Endodermal cell (in vitro differentiated cells): ENCODE measurements around the gene KASH5. TPM values are rescaled to one million over a fixed set of nuclear protein-coding genes. Genes with fewer than 3 reads are reported as not detected.
A peak's percentile ranks its signal among the peaks of the same experiment; 100 is the strongest.
"Not testable (repeated sequence)": the region's sequence is repeated elsewhere in the genome, so short reads cannot be mapped to it uniquely, and the experiment has no call there.

Experiments
- DNase-seq: peaks from one replicate; pipeline ENCODE4 v3.0.0-alpha.2; 2017
- H3K27ac ChIP-seq: 2 replicates; pipeline ENCODE4 v1.5.1; 2013; ENCODE audit warnings: mild to moderate bottlenecking, low read depth, low read length, moderate library complexity
- H3K27me3 ChIP-seq: 2 replicates; pipeline ENCODE4 v1.6.1; 2013; ENCODE audit warnings: mild to moderate bottlenecking, low read length, moderate library complexity; ENCODE audit not compliant: insufficient read depth, control insufficient read depth, poor library complexity, severe bottlenecking
- H3K36me3 ChIP-seq: 2 replicates; pipeline ENCODE4 v1.7.0; 2013; ENCODE audit warnings: mild to moderate bottlenecking, low read length, moderate library complexity; ENCODE audit not compliant: control insufficient read depth, insufficient read depth
- H3K4me1 ChIP-seq: one replicate; pipeline ENCODE4 v1.7.0; 2013; ENCODE audit warnings: low read length; ENCODE audit not compliant: control insufficient read depth, insufficient read depth
- H3K4me3 ChIP-seq: 2 replicates; pipeline ENCODE4 v1.5.1; 2013; ENCODE audit warnings: mild to moderate bottlenecking, low read length, moderate library complexity
- H3K9ac ChIP-seq: 2 replicates; pipeline ENCODE4 v1.6.1; 2013; ENCODE audit warnings: mild to moderate bottlenecking, low read length, moderate library complexity; ENCODE audit not compliant: poor library complexity, severe bottlenecking; ENCODE audit errors: extremely low read depth
- H3K9me3 ChIP-seq: 2 replicates; pipeline ENCODE4 v1.6.1; 2013; ENCODE audit warnings: mild to moderate bottlenecking, low read length, moderate library complexity; ENCODE audit not compliant: control insufficient read depth
- H3K27ac Mint-ChIP-seq: 2 replicates; pipeline ENCODE4 v1.8.0; 2020; ENCODE audit warnings: mixed read lengths
- H3K27me3 Mint-ChIP-seq: 2 replicates; pipeline ENCODE4 v1.8.0; 2021; ENCODE audit warnings: mild to moderate bottlenecking, mixed read lengths; ENCODE audit not compliant: insufficient read depth
- H3K36me3 Mint-ChIP-seq: 2 replicates; pipeline ENCODE4 v1.8.0; 2020; ENCODE audit warnings: low read depth, mixed read lengths
- H3K4me1 Mint-ChIP-seq: 2 replicates; pipeline ENCODE4 v1.8.0; 2020; ENCODE audit warnings: mixed read lengths
- H3K4me3 Mint-ChIP-seq: 2 replicates; pipeline ENCODE4 v1.8.0; 2020; ENCODE audit warnings: mild to moderate bottlenecking, moderate library complexity, mixed read lengths
- H3K9me3 Mint-ChIP-seq: 2 replicates; pipeline ENCODE4 v1.8.0; 2020; ENCODE audit warnings: mild to moderate bottlenecking, mixed read lengths
- WGBS, 2 experiments: methylation state at CpG; one replicate each; pipeline versions ENCODE4 v1.1.5 to v1.1.7; 2013; ENCODE audit warnings: missing lambda C conversion rate in 2 of 2, mixed read lengths in 1 of 2; ENCODE audit not compliant: insufficient coverage in 1 of 2, insufficient read length in 1 of 2; 5-methylcytosine and 5-hydroxymethylcytosine counted together
- total RNA-seq, 2 donors: library from RNA; stranded (reverse); fragmentation: NEBNext Ultra II Directional in 1 of 2; extraction: Animal tissue kit (Norgen Biotek cat#: 25700) in 1 of 2; gene quantifications; 2 replicates in 1 of 2; 3 replicates in 1 of 2; pipeline ENCODE4 v1.2.1, GENCODE V29; 2021
- TF ChIP-seq, protein P1 (sequence below): fragments of 200-600 bp; sonication (generic); conservative IDR thresholded peaks from 2 replicates; pipeline ENCODE4 v1.5.0; 2021; ENCODE audit warnings: antibody characterized with exemption, mild to moderate bottlenecking

The KASH5 gene
- total RNA-seq, 2 donors from 2014 or later, result 0.13 TPM; not detected in 1

DNA sequence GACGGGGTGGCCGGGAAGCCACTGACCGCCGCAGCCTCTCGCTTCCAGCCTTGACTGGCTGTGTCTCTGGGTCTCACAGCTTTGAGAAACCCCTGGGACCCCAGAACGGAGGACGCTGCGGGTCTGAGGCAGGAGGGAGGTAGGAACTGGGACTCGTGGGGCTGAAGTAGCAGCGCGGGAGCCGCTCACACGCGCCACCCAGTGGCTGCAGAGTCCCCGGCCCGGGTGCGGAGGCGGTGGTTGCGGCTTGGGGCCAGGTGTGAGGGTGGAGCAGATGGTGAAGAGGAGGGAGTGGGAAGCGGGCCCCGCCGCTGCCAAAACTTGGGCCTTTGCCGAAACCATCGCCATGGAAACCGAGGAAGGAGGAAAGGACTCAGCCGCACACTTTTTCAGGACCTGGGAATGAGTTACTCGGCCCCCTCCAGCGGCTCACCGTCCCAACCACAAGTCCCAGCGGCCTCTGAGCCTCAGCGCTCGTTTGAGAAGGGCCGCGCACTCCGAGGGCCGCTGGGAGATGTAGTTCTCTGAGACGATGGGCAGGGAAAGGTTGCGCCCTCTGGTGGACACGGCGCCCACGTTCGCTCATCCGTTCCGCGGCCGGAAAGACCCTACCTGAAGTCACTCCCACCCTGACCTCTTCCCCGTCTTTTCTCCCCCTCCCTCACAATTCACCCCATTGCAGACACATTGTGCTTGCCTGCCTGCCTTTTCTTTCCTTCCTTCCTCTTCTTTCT is 55.5 kb downstream of the KASH5 start:
- peak; percentile 99 for DNase-seq
- Histone ChIP-seq H3K4me1 (no peaks in the 10 kb centered on the region), H3K9me3 (no peaks in the 10 kb centered on the region), H3K27me3 (peaks cover 42% of the 10 kb centered on the region), H3K36me3 (peaks cover 14% of the 10 kb centered on the region), H3K4me3 (peak overlapping the region; percentile 83), H3K9ac (peak overlapping the region; percentile 47), H3K27ac (peak overlapping the region; percentile 60)
- TF ChIP-seq, protein P1, sequence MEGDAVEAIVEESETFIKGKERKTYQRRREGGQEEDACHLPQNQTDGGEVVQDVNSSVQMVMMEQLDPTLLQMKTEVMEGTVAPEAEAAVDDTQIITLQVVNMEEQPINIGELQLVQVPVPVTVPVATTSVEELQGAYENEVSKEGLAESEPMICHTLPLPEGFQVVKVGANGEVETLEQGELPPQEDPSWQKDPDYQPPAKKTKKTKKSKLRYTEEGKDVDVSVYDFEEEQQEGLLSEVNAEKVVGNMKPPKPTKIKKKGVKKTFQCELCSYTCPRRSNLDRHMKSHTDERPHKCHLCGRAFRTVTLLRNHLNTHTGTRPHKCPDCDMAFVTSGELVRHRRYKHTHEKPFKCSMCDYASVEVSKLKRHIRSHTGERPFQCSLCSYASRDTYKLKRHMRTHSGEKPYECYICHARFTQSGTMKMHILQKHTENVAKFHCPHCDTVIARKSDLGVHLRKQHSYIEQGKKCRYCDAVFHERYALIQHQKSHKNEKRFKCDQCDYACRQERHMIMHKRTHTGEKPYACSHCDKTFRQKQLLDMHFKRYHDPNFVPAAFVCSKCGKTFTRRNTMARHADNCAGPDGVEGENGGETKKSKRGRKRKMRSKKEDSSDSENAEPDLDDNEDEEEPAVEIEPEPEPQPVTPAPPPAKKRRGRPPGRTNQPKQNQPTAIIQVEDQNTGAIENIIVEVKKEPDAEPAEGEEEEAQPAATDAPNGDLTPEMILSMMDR, result peak; percentile 90
- Mint-ChIP-seq H3K27ac (peak overlapping the region; percentile 88), H3K36me3 (peaks cover 25% of the 10 kb centered on the region), H3K4me1 (no peaks in the 10 kb centered on the region), H3K9me3 (no peaks in the 10 kb centered on the region), H3K4me3 (peak overlapping the region; percentile 64), H3K27me3 (peaks cover 42% of the 10 kb centered on the region)
- WGBS, 2 experiments, result 0% methylated on average over 40 to 45 of the region's 47 CpGs

DNA sequence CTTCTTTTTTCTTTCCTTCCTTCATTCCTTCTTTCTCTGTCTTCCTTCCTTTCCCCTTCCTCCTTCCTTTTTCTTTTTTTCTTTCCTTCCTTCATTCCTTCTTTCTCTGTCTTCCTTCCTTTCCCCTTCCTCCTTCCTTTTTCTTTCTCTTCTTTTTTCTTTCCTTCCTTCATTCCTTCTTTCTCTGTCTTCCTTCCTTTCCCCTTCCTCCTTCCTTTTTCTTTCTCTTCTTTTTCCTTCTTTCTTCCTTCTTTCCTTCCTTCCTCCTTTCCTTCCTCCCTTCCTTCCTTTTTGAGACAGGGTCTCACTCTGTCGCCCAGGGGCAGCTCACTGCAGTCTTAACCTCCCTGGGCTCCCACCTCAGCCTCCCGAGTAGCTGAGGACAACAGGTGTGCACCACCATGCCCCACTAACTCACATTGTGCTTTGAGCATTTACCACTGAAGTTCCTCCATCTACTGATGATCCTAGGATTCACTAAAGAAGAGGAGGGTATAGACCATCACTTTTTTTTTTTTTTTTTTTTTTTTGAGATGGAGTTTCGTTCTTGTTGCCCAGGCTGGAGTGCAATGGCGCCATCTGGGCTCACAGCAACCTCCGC is 56.2 kb downstream of the KASH5 start:
- not testable (repeated sequence) for H3K9me3 ChIP-seq, H3K9me3 Mint-ChIP-seq, H3K9ac ChIP-seq, H3K27ac Mint-ChIP-seq, H3K4me1 Mint-ChIP-seq, DNase-seq, H3K4me3 ChIP-seq, H3K4me1 ChIP-seq, H3K27ac ChIP-seq
- H3K36me3 ChIP-seq, result peaks cover 21% of the 10 kb centered on the region
- H3K4me3 Mint-ChIP-seq, result peak overlapping the region; percentile 64
- 81% methylated on average over 5 of the region's 5 CpGs; no CpG with 5 or more reads in 1 of the 2 experiments for WGBS, 2 experiments
- H3K27me3 ChIP-seq, result peaks cover 35% of the 10 kb centered on the region
- peaks cover 35% of the 10 kb centered on the region for H3K27me3 Mint-ChIP-seq
- H3K36me3 Mint-ChIP-seq, result peaks cover 32% of the 10 kb centered on the region

DNA sequence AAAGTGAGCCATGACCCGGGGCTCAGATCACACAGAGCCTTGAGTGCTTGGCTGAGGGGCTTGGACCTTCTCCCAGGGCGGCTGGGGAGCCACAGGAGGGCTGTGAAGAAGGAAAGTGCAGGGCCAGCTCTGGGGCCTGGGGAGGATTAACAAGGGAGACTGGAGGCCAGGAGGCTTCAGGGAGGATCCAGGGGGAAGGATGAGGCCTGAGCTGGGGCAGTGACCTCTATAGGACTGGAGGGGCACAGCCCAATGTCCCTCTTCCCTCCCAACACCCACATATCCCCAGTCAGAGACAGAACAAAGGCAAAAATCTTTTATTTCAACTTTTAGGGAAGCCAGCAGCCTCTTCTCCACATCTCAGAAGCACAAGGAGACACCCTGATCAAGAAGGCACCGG is 57.9 kb downstream of the KASH5 start:
- Histone ChIP-seq H3K9ac (no peak overlapping the region), H3K4me3 (no peak overlapping the region), H3K9me3 (no peaks in the 10 kb centered on the region), H3K4me1 (no peaks in the 10 kb centered on the region), H3K27ac (no peak overlapping the region), H3K36me3 (peaks cover 31% of the 10 kb centered on the region), H3K27me3 (peaks cover 17% of the 10 kb centered on the region)
- Mint-ChIP-seq H3K4me1 (peaks cover 6% of the 10 kb centered on the region), H3K27ac (no peak overlapping the region), H3K4me3 (no peak overlapping the region), H3K9me3 (no peaks in the 10 kb centered on the region), H3K36me3 (peaks cover 47% of the 10 kb centered on the region), H3K27me3 (peaks cover 17% of the 10 kb centered on the region)
- TF ChIP-seq, protein P1, result peak; percentile 25
- 69 to 74% methylated on average over 3 of the region's 3 CpGs for WGBS, 2 experiments
- no peak for DNase-seq
